Body of pancreas (tissue), 4 donors: ENCODE measurements around the gene SPEM3. TPM values are rescaled to one million over a fixed set of nuclear protein-coding genes. Genes with fewer than 3 reads are reported as not detected.
"Not testable (repeated sequence)": the region's sequence is repeated elsewhere in the genome, so short reads cannot be mapped to it uniquely, and the experiment has no call there.

Source experiments
- ATAC-seq: fragments of 150-250 bp; one replicate; pipeline ENCODE4 v1.9.1; 2016
- DNase-seq, 4 donors: peaks; one replicate each; pipeline ENCODE4 v3.0.0-alpha.2; 2019
- H3K27ac ChIP-seq, 4 donors: fragments of 200-600 bp; sonication (generic); 1 replicate in 3 of 4; 2 replicates in 1 of 4; pipeline versions ENCODE4 v1.5.1 to v1.6.1; 2016 to 2019; ENCODE audit warnings: mild to moderate bottlenecking in 1 of 4, mixed read lengths in 1 of 4, moderate library complexity in 1 of 4
- H3K27me3 ChIP-seq, 2 donors: fragments of 200-600 bp; sonication (generic); one replicate each; pipeline ENCODE4 v1.6.0; 2016; ENCODE audit warnings: mild to moderate bottlenecking in 1 of 2
- H3K36me3 ChIP-seq, 2 donors: fragments of 200-600 bp; sonication (generic); replicated peaks in 1 of 2; 2 replicates each; pipeline ENCODE4 v1.5.1; 2016; ENCODE audit warnings: low read depth in 2 of 2; ENCODE audit not compliant: insufficient read depth in 1 of 2
- H3K4me1 ChIP-seq: fragments of 200-600 bp; sonication (generic); one replicate; pipeline ENCODE4 v1.6.0; 2016
- H3K4me3 ChIP-seq, 2 donors: fragments of 200-600 bp; sonication (generic); 1 replicate in 1 of 2; 2 replicates in 1 of 2; pipeline ENCODE4 v1.5.1; 2016 to 2019
- H3K9me3 ChIP-seq, 3 donors: fragments of 200-600 bp; sonication (generic); 1 replicate in 2 of 3; 2 replicates in 1 of 3; pipeline ENCODE4 v1.5.1; 2016
- POLR2A ChIP-seq, 3 donors: fragments of 450-650 bp; IDR thresholded peaks; one replicate each; pipeline ENCODE4 v1.6.1; 2016; ENCODE audit warnings: antibody characterized with exemption in 3 of 3, mild to moderate bottlenecking in 2 of 3
- WGBS, 2 donors: methylation state at CpG; one replicate each; pipeline ENCODE4 v1.1.5; 2017; 5-methylcytosine and 5-hydroxymethylcytosine counted together
- intact Hi-C: fragments of 100-400 bp; cut with DNase I; formaldehyde crosslinking; loops from one replicate; pipeline ENCODE4 v1.15.1; 2023
- total RNA-seq, 2 donors: library from RNA; depleted of rRNA; stranded (reverse); fragments of >200 nt; gene quantifications; one replicate each; pipeline ENCODE4 v1.1.0, GENCODE V29; 2016
- TF ChIP-seq, protein P1 (sequence below), 7 experiments: fragments of 450-650 bp in 4 of 7; fragments of 200-600 bp in 3 of 7; sonication (generic) in 3 of 7; IDR thresholded peaks; one replicate each; pipeline ENCODE4 v1.5.1; 2016 to 2019; ENCODE audit warnings: antibody characterized with exemption in 7 of 7

The SPEM3 gene
- total RNA-seq, 2 donors from 2014 or later: not detected

DNA sequence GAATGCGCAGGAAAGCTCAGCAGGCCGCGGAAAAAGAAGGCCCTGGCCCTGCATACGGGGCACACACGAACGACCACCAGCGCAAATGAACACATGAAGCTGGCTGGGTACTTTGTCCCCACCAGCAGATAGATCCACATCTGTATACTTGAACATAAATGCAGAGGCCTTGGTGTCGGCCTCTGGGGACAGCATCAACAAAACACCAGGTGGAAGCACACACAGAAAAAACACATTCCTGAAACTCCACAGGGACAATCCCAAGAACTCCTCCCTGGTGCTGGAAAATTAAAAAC, 51.4 kb downstream of the SPEM3 start:
- intact Hi-C loops: no loop called here
- DNase-seq (no peak), ATAC-seq (no peak)
- H3K27ac ChIP-seq: peak overlapping the region; percentile 99 to 100 (median 99)
- H3K27me3 ChIP-seq: no peaks in the 10 kb centered on the region
- no peaks in the 10 kb centered on the region for H3K9me3 ChIP-seq
- H3K4me3 ChIP-seq: peak overlapping the region in 1 of 2 donors; percentile 2
- peaks cover 51% of the 10 kb centered on the region for H3K4me1 ChIP-seq
- no peaks in the 10 kb centered on the region for H3K36me3 ChIP-seq
- WGBS, 2 donors: 0 to 5% methylated on average over 7 to 8 of the region's 8 CpGs
- TF ChIP-seq, protein P1, sequence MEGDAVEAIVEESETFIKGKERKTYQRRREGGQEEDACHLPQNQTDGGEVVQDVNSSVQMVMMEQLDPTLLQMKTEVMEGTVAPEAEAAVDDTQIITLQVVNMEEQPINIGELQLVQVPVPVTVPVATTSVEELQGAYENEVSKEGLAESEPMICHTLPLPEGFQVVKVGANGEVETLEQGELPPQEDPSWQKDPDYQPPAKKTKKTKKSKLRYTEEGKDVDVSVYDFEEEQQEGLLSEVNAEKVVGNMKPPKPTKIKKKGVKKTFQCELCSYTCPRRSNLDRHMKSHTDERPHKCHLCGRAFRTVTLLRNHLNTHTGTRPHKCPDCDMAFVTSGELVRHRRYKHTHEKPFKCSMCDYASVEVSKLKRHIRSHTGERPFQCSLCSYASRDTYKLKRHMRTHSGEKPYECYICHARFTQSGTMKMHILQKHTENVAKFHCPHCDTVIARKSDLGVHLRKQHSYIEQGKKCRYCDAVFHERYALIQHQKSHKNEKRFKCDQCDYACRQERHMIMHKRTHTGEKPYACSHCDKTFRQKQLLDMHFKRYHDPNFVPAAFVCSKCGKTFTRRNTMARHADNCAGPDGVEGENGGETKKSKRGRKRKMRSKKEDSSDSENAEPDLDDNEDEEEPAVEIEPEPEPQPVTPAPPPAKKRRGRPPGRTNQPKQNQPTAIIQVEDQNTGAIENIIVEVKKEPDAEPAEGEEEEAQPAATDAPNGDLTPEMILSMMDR (IDR thresholded peaks at IDR 0.05): peak in 1 of 7 experiments; percentile 8
- TF ChIP-seq POLR2A (IDR thresholded peaks at IDR 0.05): no peak

DNA sequence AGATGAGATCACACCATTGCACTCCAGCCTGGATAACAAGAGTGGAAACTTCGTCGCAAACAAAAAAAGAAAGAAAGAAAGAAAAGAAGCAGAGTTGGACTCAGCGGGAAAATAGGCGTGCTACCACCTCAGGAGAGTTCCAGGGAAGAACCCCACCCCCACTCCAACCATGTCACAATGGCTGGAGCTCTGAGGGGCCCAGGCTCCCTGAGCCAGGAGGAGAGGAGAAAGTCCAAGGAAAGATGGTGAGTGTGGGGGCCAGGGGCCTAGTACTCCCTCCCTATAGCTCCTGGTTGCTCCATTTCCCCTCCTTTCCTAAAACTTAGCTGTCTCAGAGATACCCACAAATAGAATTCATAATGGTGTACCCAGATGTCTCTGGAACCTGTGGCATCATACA, 52.6 kb downstream of the SPEM3 start, which contains the start of gene SLC35G6:
TSS of gene SLC35G6 (plus strand) at position 172 of the 400 bp plus-strand sequence. CDS start at position 243, 71 bp downstream.
- H3K36me3 ChIP-seq, DNase-seq, intact Hi-C loops, H3K4me3 ChIP-seq, H3K9me3 ChIP-seq, H3K27me3 ChIP-seq, ATAC-seq: not testable (repeated sequence)
- 91 to 94% methylated on average over 4 of the region's 4 CpGs for WGBS, 2 donors
- Histone ChIP-seq H3K27ac (peak within 1 kb of the TSS; percentile 99 to 100 (median 99)), H3K4me1 (peaks cover 49% of the 10 kb centered on the region)

DNA sequence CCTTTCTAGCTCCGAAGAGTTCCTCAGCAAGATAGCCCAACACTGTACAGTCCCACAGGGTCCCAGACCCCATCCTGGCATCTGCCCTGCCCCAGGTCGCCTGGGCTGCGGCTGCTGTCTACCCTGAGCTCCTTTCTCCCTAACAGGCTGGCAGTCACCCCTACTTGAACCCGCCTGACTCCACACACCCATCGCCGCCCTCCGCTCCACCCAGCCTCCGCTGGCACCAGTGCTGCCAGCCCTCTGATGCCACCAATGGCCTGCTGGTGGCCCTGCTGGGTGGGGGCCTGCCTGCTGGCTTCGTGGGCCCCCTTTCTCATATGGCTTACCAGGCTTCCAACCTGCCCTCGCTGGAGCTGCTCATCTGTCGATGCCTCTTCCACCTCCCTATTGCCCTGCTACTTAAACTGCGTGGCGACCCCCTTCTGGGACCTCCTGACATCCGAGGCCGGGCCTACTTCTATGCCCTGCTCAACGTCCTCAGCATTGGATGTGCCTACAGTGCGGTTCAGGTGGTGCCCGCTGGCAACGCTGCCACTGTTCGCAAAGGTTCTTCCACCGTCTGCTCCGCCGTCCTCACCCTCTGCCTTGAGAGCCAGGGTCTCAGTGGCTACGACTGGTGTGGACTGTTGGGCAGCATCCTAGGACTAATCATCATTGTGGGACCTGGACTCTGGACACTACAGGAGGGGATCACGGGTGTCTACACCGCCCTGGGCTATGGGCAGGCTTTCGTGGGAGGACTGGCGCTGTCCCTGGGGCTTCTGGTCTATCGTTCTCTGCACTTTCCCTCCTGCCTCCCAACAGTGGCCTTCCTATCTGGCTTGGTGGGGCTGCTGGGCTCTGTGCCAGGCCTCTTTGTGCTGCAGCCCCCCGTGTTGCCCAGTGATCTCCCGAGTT, 53.4 kb downstream of the SPEM3 start:
- H3K27me3 ChIP-seq, H3K4me3 ChIP-seq, DNase-seq, H3K36me3 ChIP-seq, intact Hi-C loops, ATAC-seq, H3K9me3 ChIP-seq: not testable (repeated sequence)
- 87 to 94% methylated on average over 22 to 30 of the region's 31 CpGs for WGBS, 2 donors
- peak overlapping the region in 2 of 4 donors; percentile 98 to 100 for H3K27ac ChIP-seq
- H3K4me1 ChIP-seq: peaks cover 49% of the 10 kb centered on the region

Other genes starting within 250 kb of the SPEM3 start
- gene ASGR1, start 249.5 kb upstream of the SPEM3 start, total RNA-seq: 1 to 10 TPM in 1 of 2 donors, not detected in 1; 4.6 TPM
- gene DLG4, start 209.0 kb upstream of the SPEM3 start, total RNA-seq: 1 to 10 TPM; 3.6 to 9.3 TPM
- gene ACADVL, start 208.9 kb upstream of the SPEM3 start, total RNA-seq: 1,000 to 10,000 TPM in 1 of 2 donors, 100 to 1,000 TPM in 1; 887 to 1,901 TPM
- gene DVL2, start 194.3 kb upstream of the SPEM3 start, total RNA-seq: 10 to 100 TPM; 19.5 to 41.5 TPM
- 10 to 100 TPM; 11.9 to 15.8 TPM for gene PHF23, start 189.4 kb upstream of the SPEM3 start, total RNA-seq
- gene GABARAP, start 186.4 kb upstream of the SPEM3 start, total RNA-seq: 100 to 1,000 TPM; 145 to 482 TPM
- 10 to 100 TPM; 33.5 to 44.8 TPM for gene CTDNEP1, start 177.1 kb upstream of the SPEM3 start, total RNA-seq
- gene ELP5, start 176.6 kb upstream of the SPEM3 start, total RNA-seq: 10 to 100 TPM; 10.2 to 16.3 TPM
- gene CLDN7, start 166.4 kb upstream of the SPEM3 start, total RNA-seq: 10 to 100 TPM; 72.9 to 92.3 TPM
- 10 to 100 TPM in 1 of 2 donors, 1 to 10 TPM in 1; 1.3 to 10.5 TPM for gene SLC2A4, start 147.1 kb upstream of the SPEM3 start, total RNA-seq
- 1 to 10 TPM in 1 of 2 donors, under 1 TPM in 1; 0.26 to 1.3 TPM for gene YBX2, start 134.2 kb upstream of the SPEM3 start, total RNA-seq
- gene EIF5A, start 121.2 kb upstream of the SPEM3 start, total RNA-seq: 100 to 1,000 TPM in 1 of 2 donors, 10 to 100 TPM in 1; 97.0 to 134 TPM
- gene GPS2, start 113.5 kb upstream of the SPEM3 start, total RNA-seq: 10 to 100 TPM; 71.9 to 75.8 TPM
- 10 to 100 TPM; 28.8 to 41.2 TPM for gene NEURL4, start 99.5 kb upstream of the SPEM3 start, total RNA-seq
- 1 to 10 TPM in 1 of 2 donors, under 1 TPM in 1; 0.99 to 2.1 TPM for gene ACAP1, start 92.3 kb upstream of the SPEM3 start, total RNA-seq
- 1 to 10 TPM; 2.6 to 5.6 TPM for gene KCTD11, start 76.7 kb upstream of the SPEM3 start, total RNA-seq
- not detected for gene TMEM95, start 73.7 kb upstream of the SPEM3 start, total RNA-seq
- gene TNK1, start 47.8 kb upstream of the SPEM3 start, total RNA-seq: 10 to 100 TPM; 12.7 to 15.8 TPM
- 10 to 100 TPM; 13.2 to 15.8 TPM for gene PLSCR3, start 34.3 kb upstream of the SPEM3 start, total RNA-seq
- gene TMEM256, start 24.8 kb upstream of the SPEM3 start, total RNA-seq: 10 to 100 TPM; 14.5 to 21.8 TPM
- 1 to 10 TPM; 5.2 to 6.3 TPM for gene NLGN2, start 21.0 kb upstream of the SPEM3 start, total RNA-seq
- not detected for gene SPEM1, start 8.5 kb upstream of the SPEM3 start, total RNA-seq
- not detected for gene SPEM2, start 3.2 kb upstream of the SPEM3 start, total RNA-seq
- gene TMEM102, start 6.6 kb downstream of the SPEM3 start, total RNA-seq: 1 to 10 TPM; 3.6 to 9.6 TPM
- gene FGF11, start 10.7 kb downstream of the SPEM3 start, total RNA-seq: 1 to 10 TPM in 1 of 2 donors, not detected in 1; 2.1 TPM
- 1 to 10 TPM; 2.6 to 8.8 TPM for gene CHRNB1, start 16.2 kb downstream of the SPEM3 start, total RNA-seq
- 10 to 100 TPM; 30.9 to 38.2 TPM for gene ZBTB4, start 50.8 kb downstream of the SPEM3 start, total RNA-seq
- gene SLC35G6, start 52.6 kb downstream of the SPEM3 start, total RNA-seq: not detected
- gene POLR2A, start 55.5 kb downstream of the SPEM3 start, total RNA-seq: 100 to 1,000 TPM in 1 of 2 donors, 10 to 100 TPM in 1; 36.3 to 124 TPM
- gene TNFSF12, start 120.2 kb downstream of the SPEM3 start, total RNA-seq: 10 to 100 TPM; 32.2 to 48.8 TPM
- 10 to 100 TPM; 11.9 to 18.8 TPM for gene TNFSF13, start 129.9 kb downstream of the SPEM3 start, total RNA-seq
- gene SENP3, start 133.1 kb downstream of the SPEM3 start, total RNA-seq: 10 to 100 TPM; 25.7 to 28.0 TPM
- gene CD68, start 150.8 kb downstream of the SPEM3 start, total RNA-seq: 10 to 100 TPM in 1 of 2 donors, 1 to 10 TPM in 1; 4.3 to 14.8 TPM
- gene MPDU1, start 155.0 kb downstream of the SPEM3 start, total RNA-seq: 10 to 100 TPM; 27.0 to 37.6 TPM
- gene SOX15, start 161.2 kb downstream of the SPEM3 start, total RNA-seq: not detected
- gene FXR2, start 186.0 kb downstream of the SPEM3 start, total RNA-seq: 10 to 100 TPM; 10.2 to 10.9 TPM
- 100 to 1,000 TPM in 1 of 2 donors, 10 to 100 TPM in 1; 59.9 to 148 TPM for gene SAT2, start 199.0 kb downstream of the SPEM3 start, total RNA-seq
- not detected for gene SHBG, start 201.3 kb downstream of the SPEM3 start, total RNA-seq
- 1 to 10 TPM in 1 of 2 donors, under 1 TPM in 1; 0.78 to 1.3 TPM for gene ATP1B2, start 222.1 kb downstream of the SPEM3 start, total RNA-seq